ENCODE measurements around the gene MYL7.

MYL7 gene

GRCh38 chr7:44098092-44099068, 42.8 kb downstream of the MYL7 start:
- DNase-seq, result no peak

GRCh38 chr7:44097064-44097932, 43.8 kb downstream of the MYL7 start:
- no peak for DNase-seq

- no peak for DNase-seq
Observed at GRCh38 chr7:44096326-44096881, 44.7 kb downstream of the MYL7 start.

GRCh38 chr7:44095781-44096180, 45.4 kb downstream of the MYL7 start:
- no peak for DNase-seq

- no peak for DNase-seq
Observed at GRCh38 chr7:44094883-44095592, 46.1 kb downstream of the MYL7 start.

- DNase-seq, result no peak
Observed at GRCh38 chr7:44094365-44094764, 46.8 kb downstream of the MYL7 start.

- DNase-seq, result no peak
Observed at GRCh38 chr7:44093102-44093641, 48.0 kb downstream of the MYL7 start.
